NCI-H187 (cell line): Measurements from ENCODE around the gene HSPB9.
"Not testable (repeated sequence)": the region's sequence is repeated elsewhere in the genome, so short reads cannot be mapped to it uniquely, and the experiment has no call there.

Experiments used
- DNase-seq, 2 experiments: peaks; one replicate each; lab custom pipeline; 2025; lab: John Stamatoyannopoulos, UW

Gene HSPB9

GRCh38 chr17:42143138-42143537 lies 20.5 kb downstream of the HSPB9 start:
- not testable (repeated sequence) for DNase-seq

DNA sequence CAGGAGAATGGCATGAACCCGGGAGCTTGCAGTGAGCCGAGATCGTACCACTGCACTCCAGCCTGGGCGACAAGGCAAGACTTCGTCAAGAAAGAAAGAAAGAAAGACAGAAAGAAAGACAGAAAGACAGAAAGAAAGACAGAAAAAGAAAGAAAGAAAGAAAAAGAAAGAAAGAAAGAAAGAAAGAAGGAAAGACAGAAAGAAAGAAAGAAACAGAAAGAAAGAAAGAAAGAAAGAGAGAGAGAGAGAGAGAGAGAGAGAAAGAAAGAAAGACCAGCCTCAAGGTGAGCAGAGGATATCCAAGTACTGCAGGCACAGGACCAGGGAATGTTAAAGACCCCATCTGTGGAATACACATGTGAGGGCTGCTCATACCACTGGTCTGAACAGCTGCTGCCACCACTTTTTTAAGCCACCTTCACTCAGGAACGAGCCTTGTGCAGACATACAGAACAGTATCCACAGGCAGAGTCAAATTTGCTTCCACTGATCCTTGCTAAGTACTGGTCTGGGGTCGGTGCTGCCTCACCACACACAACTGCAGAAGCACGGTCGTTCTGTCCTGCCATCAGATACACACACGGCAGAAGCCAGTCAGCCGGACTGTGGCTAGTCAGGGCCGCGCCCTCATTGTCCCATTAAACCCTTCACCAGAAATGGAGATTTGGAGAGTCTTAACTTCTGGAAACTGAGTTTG lies 24.5 kb downstream of the HSPB9 start:
- DNase-seq = no peak

- no peak for DNase-seq
Measured at GRCh38 chr17:42153919-42154742, 31.5 kb downstream of the HSPB9 start.

DNA sequence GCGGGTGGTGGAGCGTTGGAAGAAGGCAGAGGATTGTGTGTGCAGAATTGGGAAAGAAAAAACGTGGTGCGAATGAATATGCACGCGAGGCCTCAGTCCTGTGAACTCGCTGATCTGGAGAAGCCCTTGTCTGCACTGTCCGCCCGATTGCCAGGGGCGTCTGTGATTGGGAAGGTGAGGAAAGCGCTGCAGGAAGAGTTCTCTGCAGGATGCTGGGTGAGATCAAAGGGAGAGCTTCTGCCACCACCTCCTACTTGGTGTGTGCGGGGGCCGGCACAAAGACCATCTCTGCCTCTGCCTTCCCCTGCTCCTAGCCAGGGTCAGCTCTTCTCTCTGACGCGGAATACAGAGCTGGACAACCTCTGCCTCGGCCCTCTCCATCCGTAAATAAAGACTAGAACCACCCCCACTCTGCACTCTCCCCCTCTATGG lies 33.0 kb downstream of the HSPB9 start:
- no peak for DNase-seq

DNA sequence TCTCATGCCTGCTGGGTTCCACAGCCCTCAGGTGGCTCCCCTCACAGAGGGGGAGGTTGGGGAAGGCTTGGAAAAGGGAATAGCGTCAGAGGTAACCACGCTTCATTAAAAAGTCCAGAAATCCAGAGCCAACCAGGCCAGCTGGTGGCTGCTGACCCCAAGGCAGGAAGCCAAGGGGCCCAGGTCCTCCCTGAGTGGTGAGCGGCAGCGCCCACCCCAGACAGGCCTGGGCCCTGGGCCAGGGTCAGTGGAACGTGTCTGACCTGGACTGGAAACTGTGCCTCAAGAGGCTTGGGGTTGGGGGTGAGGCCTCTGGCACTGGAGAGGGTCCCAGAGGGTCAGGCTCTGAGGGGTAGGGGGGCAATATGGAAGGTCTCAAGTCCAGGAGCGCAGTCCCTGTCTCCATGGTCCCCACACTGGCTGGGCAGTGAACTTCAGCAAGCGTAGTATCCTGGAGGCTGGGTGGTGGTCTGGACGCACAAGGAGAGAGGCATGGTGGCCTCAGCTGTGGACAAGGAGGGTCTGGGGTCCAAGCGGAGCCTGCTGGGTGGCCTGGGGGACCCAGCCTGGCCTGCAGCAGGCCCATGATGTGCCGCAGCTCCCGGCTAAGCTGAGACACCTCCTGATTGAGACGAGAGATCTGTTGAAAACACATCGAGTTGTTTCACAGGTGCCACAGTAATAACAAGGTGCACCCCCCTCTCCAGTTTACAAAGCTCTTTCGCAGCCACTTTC lies 37.4 kb downstream of the HSPB9 start:
- DNase-seq = no peak

- DNase-seq = no peak
Measured at GRCh38 chr17:42160531-42160910, 37.9 kb downstream of the HSPB9 start.

GRCh38 chr17:42163113-42163512 lies 40.5 kb downstream of the HSPB9 start:
- no peak for DNase-seq

DNA sequence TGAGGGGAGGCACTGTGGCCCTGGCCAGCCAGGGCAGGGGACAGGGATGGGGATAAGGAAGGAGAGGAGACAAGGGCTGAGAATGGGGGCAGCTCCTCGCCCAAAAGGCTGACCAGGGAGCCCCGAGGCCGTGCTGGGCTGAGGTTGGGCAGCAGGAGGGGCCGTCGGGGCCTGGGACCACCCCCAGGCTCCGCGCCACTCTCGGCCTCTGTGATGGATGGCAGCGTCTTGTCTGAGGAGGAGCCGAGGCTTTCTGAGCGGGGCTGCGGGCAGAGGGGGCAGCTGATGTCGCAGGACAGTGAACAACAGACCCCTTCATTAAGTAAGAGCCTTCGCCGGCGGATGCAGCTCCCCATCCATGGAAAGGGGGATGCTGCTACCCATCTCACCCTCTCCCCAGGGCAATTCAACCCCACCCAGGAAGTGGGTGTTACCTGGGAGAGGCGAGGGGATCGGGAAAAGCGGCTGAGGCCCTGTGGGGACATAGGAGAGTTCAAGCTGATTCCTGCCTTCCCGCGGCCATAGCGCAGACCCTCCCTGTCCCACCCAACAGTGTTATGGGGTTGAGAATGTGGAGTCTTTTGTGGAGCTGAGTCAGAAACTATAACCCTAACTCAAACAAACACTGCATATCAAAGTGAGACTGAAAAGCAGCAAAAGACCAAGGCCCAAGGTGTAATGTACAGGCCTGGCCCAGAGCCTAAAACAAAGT lies 41.2 kb downstream of the HSPB9 start:
- DNase-seq = no peak

GRCh38 chr17:42165751-42166150 lies 43.1 kb downstream of the HSPB9 start:
- no peak for DNase-seq

DNA sequence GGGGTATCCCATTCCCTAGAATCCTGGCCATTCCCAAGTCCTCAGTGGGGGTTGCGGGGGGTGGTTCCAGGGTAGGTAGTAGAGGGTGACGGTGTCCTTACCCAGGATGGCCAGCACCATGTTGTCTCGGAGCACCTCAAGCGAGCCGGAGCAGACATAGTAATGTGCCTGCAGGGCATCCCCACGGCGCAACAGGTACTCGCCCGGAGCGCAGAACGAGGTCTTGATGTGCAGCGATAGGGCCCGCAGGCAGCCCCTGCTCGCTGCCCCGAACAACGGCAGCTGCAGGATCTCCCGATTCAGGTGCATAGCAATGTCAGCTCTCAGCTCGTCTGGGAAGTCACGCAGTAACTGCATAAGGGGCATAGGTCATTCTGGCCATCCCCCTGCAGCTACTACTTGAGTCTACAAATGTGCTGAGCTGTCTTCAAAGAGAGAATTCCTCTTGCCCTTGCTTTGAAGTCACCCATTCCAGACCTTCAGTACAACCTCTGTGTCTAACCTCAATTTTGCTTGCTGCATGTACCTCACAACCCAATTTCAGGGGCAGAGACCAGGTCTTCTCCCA lies 43.7 kb downstream of the HSPB9 start:
- no peak for DNase-seq

DNA sequence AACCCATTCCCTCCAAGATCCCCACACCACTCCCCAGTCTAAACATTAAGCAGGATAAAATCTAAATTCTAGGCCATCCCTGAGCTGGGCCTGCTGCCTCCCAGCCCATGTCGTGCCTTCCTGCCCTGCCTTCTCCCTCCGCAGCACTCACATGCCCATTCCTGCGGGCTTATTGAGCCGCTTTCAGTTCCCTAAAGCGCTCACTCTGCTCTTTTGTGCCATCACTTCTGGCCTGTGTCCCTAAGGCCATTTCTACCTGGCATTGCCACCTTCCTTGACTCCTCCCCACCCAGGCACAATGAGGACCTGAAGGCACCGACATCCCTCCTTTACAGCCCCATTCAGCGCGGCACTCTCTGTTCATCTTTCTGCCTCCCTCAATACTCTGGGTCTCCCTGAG lies 45.2 kb downstream of the HSPB9 start:
- DNase-seq = no peak

DNA sequence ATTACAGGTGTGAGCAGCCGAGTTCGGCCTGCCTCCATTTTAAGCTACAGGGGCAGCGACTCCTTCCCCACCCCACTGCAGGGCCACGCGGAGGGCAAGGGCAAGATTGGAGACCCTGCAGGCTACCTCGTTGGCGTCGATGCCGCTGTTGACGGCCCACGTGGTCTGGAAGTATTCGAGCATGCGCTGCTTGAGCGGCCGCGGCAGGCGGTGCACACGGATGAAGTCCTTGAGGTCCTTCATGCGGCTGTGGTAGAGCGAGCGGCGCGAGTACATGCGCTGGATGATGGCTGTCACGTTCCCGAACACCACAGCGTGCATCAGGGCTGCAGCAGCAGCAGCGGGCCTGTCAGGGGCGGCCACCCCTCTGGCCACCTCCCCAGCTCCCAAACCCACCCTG lies 46.7 kb downstream of the HSPB9 start:
- DNase-seq = no peak

DNA sequence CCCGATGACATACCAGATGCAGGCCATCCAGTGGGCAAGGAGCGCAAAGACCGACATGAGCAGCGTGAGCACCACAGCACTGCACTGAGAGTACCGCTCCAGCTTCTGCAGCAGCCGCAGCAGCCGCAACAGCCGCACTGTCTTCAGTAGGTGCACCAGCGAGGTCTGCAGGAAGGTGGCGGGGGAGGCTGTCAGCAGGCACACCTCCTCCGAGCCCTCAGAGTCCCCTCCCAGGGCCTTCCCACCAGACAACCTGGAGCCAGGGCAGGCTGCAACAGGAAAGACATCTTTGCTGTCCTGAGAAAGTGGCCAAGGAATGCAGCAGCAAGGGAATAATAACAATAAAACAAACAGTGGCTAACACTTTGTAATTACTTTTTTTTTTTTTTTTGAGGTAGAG lies 49.2 kb downstream of the HSPB9 start:
- DNase-seq = no peak
